Stimulated activated CD8-positive, alpha-beta memory T cell treated with anti-CD3 and anti-CD28 coated beads, Interleukin-7, amount 100 ng/mL, for 48 hours (primary cell): Measurements from ENCODE around the gene SSBP2.

Experiments used
- DNase-seq, 2 donors: peaks; one replicate each; pipeline ENCODE4 v3.0.0-alpha.2; 2020; ENCODE audit warnings: low read depth in 1 of 2; ENCODE audit errors: extremely low read depth in 1 of 2

The SSBP2 gene

DNA sequence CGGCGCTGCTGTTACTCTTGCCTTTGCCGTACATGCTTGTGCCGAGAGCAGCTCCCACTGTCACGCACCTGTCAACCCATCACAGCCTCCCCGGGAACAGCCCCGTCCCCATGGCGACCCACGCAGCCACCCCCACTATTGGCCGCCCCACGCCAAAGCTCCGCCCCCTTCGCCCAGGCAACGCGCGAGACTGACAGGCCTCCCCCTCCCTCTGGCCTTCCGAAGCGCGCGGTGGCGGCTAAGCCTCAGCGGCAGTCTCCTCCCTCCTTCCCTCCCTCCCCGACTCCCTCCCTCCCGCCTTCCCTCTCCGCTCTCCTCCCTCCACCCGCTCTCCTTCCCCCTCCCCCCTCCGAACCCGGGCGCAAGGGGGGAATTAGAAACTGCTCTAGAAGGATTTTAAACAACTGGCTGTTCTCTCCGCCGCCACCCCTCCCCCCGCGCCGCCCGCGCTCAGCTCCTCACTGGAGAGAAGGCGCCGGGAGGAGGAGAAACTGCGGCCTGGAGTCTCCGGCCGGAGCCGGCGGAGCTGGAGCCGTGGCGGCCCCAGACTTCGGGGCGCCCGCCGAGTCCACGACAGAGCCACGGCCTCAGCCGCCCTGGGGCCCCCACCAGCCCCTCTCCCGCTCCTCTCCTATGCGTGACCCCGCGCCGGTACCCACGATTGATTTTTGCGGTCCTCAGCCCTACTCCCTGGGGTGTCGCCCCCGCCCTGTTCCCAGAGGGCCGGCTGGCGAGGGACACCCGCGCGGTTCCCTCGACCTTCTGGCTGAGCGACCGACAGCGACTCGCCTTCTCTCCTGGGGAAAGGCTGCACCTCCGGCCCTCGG is at the start of gene SSBP2:
SSBP2 (minus strand) TSS at position 89 of the 827 bp plus-strand sequence; CDS start at position 34, 55 bp downstream.
- peak; percentile 90 to 94 for DNase-seq

- DNase-seq, result no peak
Measured at GRCh38 chr5:81795666-81796065, 44.8 kb upstream of the SSBP2 start.

- no peak for DNase-seq
Measured at GRCh38 chr5:81794226-81794625, 43.3 kb upstream of the SSBP2 start.

- DNase-seq, result no peak
Measured at GRCh38 chr5:81790336-81790735, 39.4 kb upstream of the SSBP2 start.

- DNase-seq, result no peak
Measured at GRCh38 chr5:81789033-81789432, 38.1 kb upstream of the SSBP2 start.

DNA sequence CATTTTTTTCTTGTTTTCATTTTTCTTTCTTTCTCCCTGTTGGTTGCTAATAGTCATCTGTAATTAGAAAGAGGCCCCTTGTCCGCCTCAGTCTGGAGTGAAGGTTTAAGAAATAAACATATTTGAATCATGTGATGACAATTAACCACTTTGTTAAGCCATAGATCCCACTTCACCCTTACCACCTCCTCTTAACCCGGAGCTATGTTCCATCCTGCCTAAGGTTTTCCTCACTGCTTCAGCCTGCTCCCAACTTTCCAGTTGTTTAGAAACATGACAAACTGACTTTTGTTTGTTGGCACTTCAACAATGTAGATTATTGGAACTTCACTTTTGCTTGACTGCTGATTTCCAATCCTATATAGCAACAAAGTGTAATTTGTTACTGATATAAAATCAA is 37.4 kb upstream of the SSBP2 start:
- DNase-seq, result no peak

DNA sequence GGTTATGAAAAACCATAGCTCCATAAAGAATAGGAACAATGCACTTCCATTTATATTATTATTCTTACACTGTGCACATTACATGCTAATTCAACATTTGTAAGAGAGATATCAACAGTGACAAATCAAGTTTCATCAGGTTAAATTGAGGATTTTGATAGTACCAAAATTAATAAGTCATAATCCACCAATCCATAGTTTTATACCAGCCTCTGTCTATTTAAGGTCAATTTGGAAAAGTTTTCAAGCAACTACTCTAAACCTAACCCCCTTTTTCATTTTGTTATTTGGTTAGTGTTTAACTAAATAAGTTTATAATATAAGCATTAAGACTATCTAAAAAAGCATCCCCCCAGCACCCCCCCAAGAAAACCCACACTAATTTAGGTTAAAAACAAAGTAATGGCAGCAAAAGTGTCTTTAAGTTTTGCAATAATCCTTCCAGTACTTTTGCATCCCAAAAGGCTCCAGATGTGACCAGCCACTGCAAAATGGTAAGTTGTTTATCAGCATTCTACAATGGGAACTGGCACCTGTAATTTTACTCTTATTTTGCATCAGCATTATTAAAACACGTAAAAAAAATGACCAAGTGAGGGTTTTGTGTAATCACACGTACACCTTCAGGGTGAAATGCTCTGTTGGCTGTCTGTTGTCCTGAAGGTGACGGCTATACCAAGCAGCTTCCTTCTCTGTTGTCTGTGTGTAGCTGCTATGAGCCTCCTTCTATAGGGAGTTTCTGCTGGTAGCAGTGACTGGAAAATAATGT is 36.8 kb upstream of the SSBP2 start:
- no peak for DNase-seq

- no peak for DNase-seq
Measured at GRCh38 chr5:81786991-81787390, 36.1 kb upstream of the SSBP2 start.

DNA sequence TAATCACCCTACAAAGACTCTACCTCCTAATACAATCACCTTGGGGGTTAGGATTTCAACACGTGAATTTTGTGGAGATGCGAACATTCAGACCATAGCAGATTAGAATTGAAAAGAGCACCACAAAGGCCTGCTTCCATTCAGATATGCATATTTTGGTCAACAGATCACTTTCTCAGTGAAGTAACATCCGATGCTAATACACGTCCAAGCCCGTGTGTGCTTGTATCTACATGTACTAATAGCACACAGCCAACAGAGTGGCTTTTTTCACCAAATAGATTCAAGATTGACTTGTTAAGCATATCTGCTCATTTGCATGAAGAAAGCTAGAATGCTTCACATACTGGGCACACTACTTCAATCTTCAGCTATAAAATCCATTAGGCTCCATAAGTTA is 35.6 kb upstream of the SSBP2 start:
- no peak for DNase-seq

DNA sequence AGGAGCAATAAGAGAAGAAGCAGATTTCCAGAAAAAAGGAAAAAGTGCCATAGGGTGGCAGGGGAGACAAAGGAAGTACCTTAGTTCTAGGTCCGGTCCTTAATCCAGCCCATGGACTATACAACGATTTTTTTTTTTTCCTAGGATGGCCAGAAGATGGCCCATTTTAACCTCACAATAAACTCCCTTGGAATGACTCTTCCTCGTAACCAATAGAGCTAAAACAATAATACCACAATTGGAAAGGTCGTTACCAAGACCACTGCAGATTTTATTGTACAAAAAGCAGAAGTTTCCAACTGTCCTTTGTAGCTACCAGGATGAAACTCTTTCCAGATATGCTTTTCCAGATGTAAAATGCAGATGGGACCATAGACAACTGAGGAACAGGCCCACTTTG is 34.4 kb upstream of the SSBP2 start:
- no peak for DNase-seq

DNA sequence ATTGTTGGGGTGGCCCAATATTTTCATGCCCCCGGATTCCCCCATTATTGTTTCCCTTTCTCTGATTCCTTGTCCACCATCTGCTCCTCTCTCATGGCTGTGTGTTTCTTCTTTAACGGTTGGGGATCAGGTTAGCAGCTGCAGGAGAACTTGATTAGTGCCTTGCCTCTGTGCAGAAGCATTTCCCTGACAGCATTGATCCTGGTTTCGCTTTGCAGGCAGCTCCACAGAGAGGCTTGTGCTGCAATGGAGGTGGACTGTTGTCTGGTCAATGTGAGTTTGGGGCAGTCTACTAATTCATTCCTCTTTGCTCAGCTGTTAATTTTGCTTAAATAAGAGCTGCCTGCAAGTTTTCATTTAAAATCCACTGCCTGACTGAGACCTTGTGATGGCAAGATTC is 32.5 kb upstream of the SSBP2 start:
- no peak for DNase-seq

GRCh38 chr5:81782811-81783210 is 31.9 kb upstream of the SSBP2 start:
- DNase-seq, result no peak

DNA sequence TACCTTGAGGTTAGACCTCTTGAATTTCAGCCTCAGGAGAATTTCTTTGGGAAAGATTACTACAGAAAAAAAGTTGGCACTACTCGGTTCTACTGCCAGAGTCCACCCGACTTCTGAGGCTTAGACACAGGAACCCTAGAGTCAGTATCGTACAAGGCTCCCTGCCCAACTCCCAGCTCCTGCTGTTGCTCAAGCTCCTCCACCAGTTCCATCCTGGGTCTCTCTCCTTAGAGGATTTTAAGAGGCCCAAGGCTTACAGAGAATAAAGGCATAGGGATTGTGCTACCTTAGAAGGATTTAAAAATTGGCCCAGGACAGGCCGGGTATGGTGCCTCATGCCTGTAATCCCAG is 29.0 kb upstream of the SSBP2 start:
- DNase-seq, result no peak

- no peak for DNase-seq
Measured at GRCh38 chr5:81779125-81779915, 28.4 kb upstream of the SSBP2 start.

DNA sequence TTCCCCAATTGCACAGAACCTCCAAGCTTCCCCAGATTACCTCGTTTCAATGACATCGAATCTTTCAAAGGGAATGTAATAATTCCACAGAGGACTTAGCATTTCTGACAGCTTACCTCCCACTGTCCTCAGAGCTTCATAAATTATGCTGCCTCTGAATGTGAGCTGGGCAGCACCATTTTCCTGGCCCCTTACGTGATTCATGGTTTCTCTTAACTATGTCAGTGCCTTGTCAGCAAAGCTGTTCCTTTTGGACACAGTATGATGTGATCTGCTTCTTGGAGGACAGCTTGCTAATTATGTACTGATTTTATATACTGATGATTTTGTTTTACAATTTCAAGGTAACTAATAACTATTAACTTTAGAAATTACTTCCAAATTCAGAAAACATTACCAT is 27.7 kb upstream of the SSBP2 start:
- DNase-seq, result no peak

GRCh38 chr5:81776258-81776657 is 25.4 kb upstream of the SSBP2 start:
- DNase-seq, result no peak

GRCh38 chr5:81774374-81774773 is 23.5 kb upstream of the SSBP2 start:
- no peak for DNase-seq

DNA sequence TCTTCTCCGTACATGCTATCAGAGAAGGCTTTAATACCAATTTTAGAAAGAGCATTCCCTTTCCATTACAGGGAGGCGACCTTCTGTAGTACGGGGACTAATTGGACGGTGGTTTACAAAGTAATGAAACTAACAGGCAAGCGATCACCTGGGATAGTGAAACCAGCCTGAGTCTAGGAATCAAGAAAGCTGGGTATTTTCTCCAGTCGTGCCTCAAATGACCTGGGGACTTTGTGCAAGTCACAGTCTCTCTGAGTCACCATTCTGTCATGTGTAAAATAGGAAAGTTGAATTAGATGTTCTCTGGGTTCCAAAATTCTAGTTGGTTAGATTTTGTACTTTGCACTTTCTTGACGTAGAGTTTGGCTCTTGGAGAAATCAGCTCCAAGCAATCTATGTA is 22.7 kb upstream of the SSBP2 start:
- DNase-seq, result no peak

GRCh38 chr5:81773161-81773560 is 22.3 kb upstream of the SSBP2 start:
- no peak for DNase-seq

DNA sequence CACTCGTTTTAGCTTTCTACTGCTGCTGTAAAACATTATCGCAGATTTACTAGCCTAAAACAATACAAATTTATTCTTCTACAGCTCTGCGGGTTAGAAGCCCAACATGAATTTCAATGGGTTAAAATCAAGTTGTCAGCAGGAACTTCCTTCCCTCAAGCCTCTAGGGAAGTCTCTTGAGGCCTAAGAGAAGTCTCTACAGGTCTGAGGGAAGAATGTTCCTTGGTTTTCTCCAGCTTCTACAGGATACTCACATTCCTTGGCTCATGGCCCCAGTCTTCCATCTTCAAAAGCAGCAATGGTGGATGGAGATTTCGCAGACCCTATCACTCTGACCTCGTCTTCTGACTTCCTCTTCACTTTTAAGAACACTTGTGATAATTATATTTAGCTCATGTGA is 21.6 kb upstream of the SSBP2 start:
- no peak for DNase-seq

DNA sequence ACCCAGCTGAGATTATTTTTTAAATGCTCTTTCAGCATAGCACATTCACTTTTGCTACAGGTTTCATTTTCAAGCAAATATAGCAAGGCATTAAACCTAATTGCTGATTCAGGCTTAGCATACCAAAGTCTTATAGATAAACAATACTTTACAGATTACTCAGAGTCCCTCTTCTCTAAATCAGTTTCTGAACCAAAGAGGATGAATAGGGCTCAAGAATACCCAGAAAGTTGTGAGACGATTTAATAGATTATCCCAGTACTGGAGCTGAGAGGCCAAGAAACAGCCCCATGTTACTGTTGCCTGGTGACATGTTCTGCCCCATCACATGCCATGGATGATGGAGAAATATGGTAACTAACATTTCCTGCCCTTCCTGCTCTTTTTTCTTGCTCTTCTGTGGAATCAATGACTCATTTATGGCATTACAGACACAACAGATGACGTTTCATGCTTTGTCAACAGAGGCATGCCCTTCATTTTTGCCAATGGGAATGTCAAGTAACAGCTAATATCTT is 18.1 kb upstream of the SSBP2 start:
- no peak for DNase-seq
